Right lobe of liver (tissue), 4 donors: ENCODE data around the gene NVL.

Source experiments
- POLR2A ChIP-seq: fragments of 450-650 bp; IDR thresholded peaks from one replicate; pipeline ENCODE4 v1.6.1; 2017; ENCODE audit warnings: antibody characterized with exemption, mild to moderate bottlenecking
- TF ChIP-seq, protein P1 (sequence below), 4 donors: fragments of 200-600 bp in 3 of 4; fragments of 450-650 bp in 1 of 4; IDR thresholded peaks; one replicate each; pipeline versions ENCODE4 v1.5.1 to v1.8.0; 2016 to 2022; ENCODE audit warnings: antibody characterized with exemption in 4 of 4, mild to moderate bottlenecking in 2 of 4
- donor health status: DM: no; HTN: no; CAD: no.
- donor health status: DM: no; HTN: no; CAD: no.
- donor health status: DM: no; HTN: yes; CAD: no.

- TF ChIP-seq POLR2A: no peak
- TF ChIP-seq, protein P1, sequence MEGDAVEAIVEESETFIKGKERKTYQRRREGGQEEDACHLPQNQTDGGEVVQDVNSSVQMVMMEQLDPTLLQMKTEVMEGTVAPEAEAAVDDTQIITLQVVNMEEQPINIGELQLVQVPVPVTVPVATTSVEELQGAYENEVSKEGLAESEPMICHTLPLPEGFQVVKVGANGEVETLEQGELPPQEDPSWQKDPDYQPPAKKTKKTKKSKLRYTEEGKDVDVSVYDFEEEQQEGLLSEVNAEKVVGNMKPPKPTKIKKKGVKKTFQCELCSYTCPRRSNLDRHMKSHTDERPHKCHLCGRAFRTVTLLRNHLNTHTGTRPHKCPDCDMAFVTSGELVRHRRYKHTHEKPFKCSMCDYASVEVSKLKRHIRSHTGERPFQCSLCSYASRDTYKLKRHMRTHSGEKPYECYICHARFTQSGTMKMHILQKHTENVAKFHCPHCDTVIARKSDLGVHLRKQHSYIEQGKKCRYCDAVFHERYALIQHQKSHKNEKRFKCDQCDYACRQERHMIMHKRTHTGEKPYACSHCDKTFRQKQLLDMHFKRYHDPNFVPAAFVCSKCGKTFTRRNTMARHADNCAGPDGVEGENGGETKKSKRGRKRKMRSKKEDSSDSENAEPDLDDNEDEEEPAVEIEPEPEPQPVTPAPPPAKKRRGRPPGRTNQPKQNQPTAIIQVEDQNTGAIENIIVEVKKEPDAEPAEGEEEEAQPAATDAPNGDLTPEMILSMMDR (IDR thresholded peaks at IDR 0.05): no peak
Observed at GRCh38 chr1:224298346-224299330, 31.3 kb downstream of the NVL start.
